Activated CD4-positive, alpha-beta T cell treated with anti-CD3 and anti-CD28 coated beads, Interleukin-10, Interleukin-2, amounts not matched to agents 100 ng/mL and 50 ng/mL, durations not matched to agents 16 hours and 8 hours (primary cell): ENCODE measurements around the gene PPP1R18.
"Not testable (repeated sequence)": the region's sequence is repeated elsewhere in the genome, so short reads cannot be mapped to it uniquely, and the experiment has no call there.

Source experiments
- DNase-seq: peaks from one replicate; pipeline ENCODE4 v3.0.0-alpha.2; 2020

PPP1R18 gene

GRCh38 chr6:30719791-30720737 lies 33.6 kb upstream of the PPP1R18 start, which contains the start of gene TUBB:
TSS of gene TUBB (plus strand) at chr6:30720352. CDS start at chr6:30720507, 155 bp downstream.
- DNase-seq = peak; percentile 98

GRCh38 chr6:30719356-30719755 lies 32.9 kb upstream of the PPP1R18 start:
- no peak for DNase-seq

- not testable (repeated sequence) for DNase-seq
These were observed 31.6 kb upstream of the PPP1R18 start for GRCh38 chr6:30717845-30718720.

- peak; percentile 100 for DNase-seq
These were observed 30.8 kb upstream of the PPP1R18 start, which contains the start of gene MDC1 for GRCh38 chr6:30717129-30717844. TSS of gene MDC1 (minus strand) at chr6:30717281. CDS start at chr6:30715175, 2,106 bp downstream.

- no peak for DNase-seq
These were observed 30.4 kb upstream of the PPP1R18 start for GRCh38 chr6:30716879-30717128.

- DNase-seq = no peak
These were observed 27.8 kb upstream of the PPP1R18 start for GRCh38 chr6:30714263-30714662.

GRCh38 chr6:30712441-30712945 lies 26.0 kb upstream of the PPP1R18 start:
- DNase-seq = no peak

- no peak for DNase-seq
These were observed 25.4 kb upstream of the PPP1R18 start for GRCh38 chr6:30711758-30712380.

GRCh38 chr6:30709101-30709868 lies 22.8 kb upstream of the PPP1R18 start:
- DNase-seq = no peak

GRCh38 chr6:30707281-30707850 lies 20.9 kb upstream of the PPP1R18 start:
- no peak for DNase-seq

GRCh38 chr6:30705620-30706019 lies 19.2 kb upstream of the PPP1R18 start:
- no peak for DNase-seq

- DNase-seq = no peak
These were observed 17.4 kb upstream of the PPP1R18 start for GRCh38 chr6:30703821-30704220.

GRCh38 chr6:30703011-30703410 lies 16.6 kb upstream of the PPP1R18 start:
- no peak for DNase-seq

- no peak for DNase-seq
These were observed 13.9 kb upstream of the PPP1R18 start for GRCh38 chr6:30700340-30700739.

- no peak for DNase-seq
These were observed 10.0 kb upstream of the PPP1R18 start for GRCh38 chr6:30696432-30696831.

- no peak for DNase-seq
These were observed 4.9 kb upstream of the PPP1R18 start for GRCh38 chr6:30691208-30691847.

- DNase-seq = peak; percentile 86
These were observed 4.2 kb upstream of the PPP1R18 start, which contains the start of gene NRM for GRCh38 chr6:30690403-30691207. TSS of gene NRM (minus strand) at chr6:30690984. CDS start at chr6:30690974, 10 bp downstream.

GRCh38 chr6:30689985-30690384 lies 3.5 kb upstream of the PPP1R18 start:
- no peak for DNase-seq

- no peak for DNase-seq
These were observed 2.8 kb upstream of the PPP1R18 start for GRCh38 chr6:30689022-30689865.
